ENCODE measurements around the gene HSBP1L1.

The HSBP1L1 gene

GRCh38 chr18:79971211-79971952 lies 6.9 kb downstream of the HSBP1L1 start:
- TF ChIP-seq CEBPB (IDR thresholded peaks at IDR 0.05) = no peak
- TF ChIP-seq REST (IDR thresholded peaks at IDR 0.05; ENCODE audit: low read depth) = no peak

GRCh38 chr18:79971986-79972385 lies 7.5 kb downstream of the HSBP1L1 start:
- TF ChIP-seq EGR1 (IDR thresholded peaks at IDR 0.05) = no peak
- no peak for TF ChIP-seq MAX (IDR thresholded peaks at IDR 0.05)
- no peak for TF ChIP-seq CEBPB (IDR thresholded peaks at IDR 0.05)
- no peak for TF ChIP-seq FOXM1 (IDR thresholded peaks at IDR 0.05; ENCODE audit: borderline replicate concordance, low read depth)
- no peak for TF ChIP-seq EP300 (IDR thresholded peaks at IDR 0.05; ENCODE audit: borderline replicate concordance)
- TF ChIP-seq USF1 (IDR thresholded peaks at IDR 0.05) = no peak
- no peak for TF ChIP-seq TEAD4 (IDR thresholded peaks at IDR 0.05)
- no peak for TF ChIP-seq ZBTB7A (IDR thresholded peaks at IDR 0.05; ENCODE audit: low read depth)
- no peak for TF ChIP-seq REST (IDR thresholded peaks at IDR 0.05; ENCODE audit: low read depth)
- no peak for TF ChIP-seq CREB1 (IDR thresholded peaks at IDR 0.05; ENCODE audit: low read depth)
- no peak for TF ChIP-seq NFIC (IDR thresholded peaks at IDR 0.05)
- TF ChIP-seq RAD21 (IDR thresholded peaks at IDR 0.05; ENCODE audit: low read depth) = no peak
- no peak for TF ChIP-seq YY1 (IDR thresholded peaks at IDR 0.05; ENCODE audit: low read depth)
- TF ChIP-seq TAF1 (IDR thresholded peaks at IDR 0.05; ENCODE audit: low read depth) = no peak
- TF ChIP-seq TCF12 (IDR thresholded peaks at IDR 0.05; ENCODE audit: low read depth) = no peak

GRCh38 chr18:79972720-79973119 lies 8.3 kb downstream of the HSBP1L1 start:
- TF ChIP-seq CEBPB (IDR thresholded peaks at IDR 0.05) (no peak), FOXM1 (IDR thresholded peaks at IDR 0.05; ENCODE audit: borderline replicate concordance, low read depth) (no peak), TEAD4 (IDR thresholded peaks at IDR 0.05) (no peak), ZBTB7A (IDR thresholded peaks at IDR 0.05; ENCODE audit: low read depth) (no peak), EGR1 (IDR thresholded peaks at IDR 0.05) (no peak), USF1 (IDR thresholded peaks at IDR 0.05) (no peak), RAD21 (IDR thresholded peaks at IDR 0.05; ENCODE audit: low read depth) (no peak), YY1 (IDR thresholded peaks at IDR 0.05; ENCODE audit: low read depth) (no peak), TAF1 (IDR thresholded peaks at IDR 0.05; ENCODE audit: low read depth) (no peak), MAX (IDR thresholded peaks at IDR 0.05) (no peak), EP300 (IDR thresholded peaks at IDR 0.05; ENCODE audit: borderline replicate concordance) (no peak), NFIC (IDR thresholded peaks at IDR 0.05) (no peak), TCF12 (IDR thresholded peaks at IDR 0.05; ENCODE audit: low read depth) (no peak), REST (IDR thresholded peaks at IDR 0.05; ENCODE audit: low read depth) (no peak)

- TF ChIP-seq CEBPB (IDR thresholded peaks at IDR 0.05) (no peak), YY1 (IDR thresholded peaks at IDR 0.05; ENCODE audit: low read depth) (no peak), FOXM1 (IDR thresholded peaks at IDR 0.05; ENCODE audit: borderline replicate concordance, low read depth) (no peak)
Observed at GRCh38 chr18:79973517-79973916, 9.1 kb downstream of the HSBP1L1 start.

Data from Ishikawa (cell line).